SK-N-MC (cell line): ENCODE measurements around the gene FAM107B.

Experiments
- DNase-seq: peaks from one replicate; pipeline ENCODE4 v3.0.0-alpha.2; 2011; ENCODE audit warnings: low read depth, low spot score
- H3K27ac ChIP-seq: fragments of 200-600 bp; sonication (generic); 2 replicates; pipeline ENCODE4 v1.5.1; 2016; ENCODE audit warnings: mixed run types
- H3K36me3 ChIP-seq: fragments of 200-600 bp; sonication (generic); 2 replicates; pipeline ENCODE4 v1.6.1; 2017; ENCODE audit warnings: antibody characterized with exemption, low read length, mixed read lengths; ENCODE audit not compliant: insufficient read depth
- H3K4me3 ChIP-seq: fragments of 200-600 bp; sonication (generic); 2 replicates; pipeline ENCODE4 v1.5.1; 2016
- H3K9ac ChIP-seq: fragments of 200-600 bp; sonication (generic); 2 replicates; pipeline ENCODE4 v1.8.0; 2017; ENCODE audit warnings: mixed run types, mixed read lengths; ENCODE audit not compliant: insufficient read length
- H3K9me3 ChIP-seq: fragments of 200-600 bp; sonication (generic); 2 replicates; pipeline ENCODE4 v1.6.1; 2017; ENCODE audit warnings: low read depth, mild to moderate bottlenecking, antibody characterized with exemption, low read length, moderate library complexity, mixed read lengths
- EZH2 ChIP-seq: fragments of 200-600 bp; sonication (generic); IDR thresholded peaks from one replicate; pipeline ENCODE4 v1.6.1; 2017; ENCODE audit warnings: antibody characterized with exemption
- FOXP2 ChIP-seq: optimal IDR thresholded peaks from 2 replicates; pipeline ENCODE3; 2011; ENCODE audit warnings: mild to moderate bottlenecking, moderate library complexity; ENCODE audit not compliant: insufficient read depth; ENCODE audit errors: extremely low read length, control extremely low read depth
- POLR2AphosphoS5 ChIP-seq: IDR thresholded peaks from 2 replicates; pipeline ENCODE4 v1.6.1; 2012; ENCODE audit warnings: mild to moderate bottlenecking, low read depth, low read length, borderline replicate concordance

FAM107B gene

DNA sequence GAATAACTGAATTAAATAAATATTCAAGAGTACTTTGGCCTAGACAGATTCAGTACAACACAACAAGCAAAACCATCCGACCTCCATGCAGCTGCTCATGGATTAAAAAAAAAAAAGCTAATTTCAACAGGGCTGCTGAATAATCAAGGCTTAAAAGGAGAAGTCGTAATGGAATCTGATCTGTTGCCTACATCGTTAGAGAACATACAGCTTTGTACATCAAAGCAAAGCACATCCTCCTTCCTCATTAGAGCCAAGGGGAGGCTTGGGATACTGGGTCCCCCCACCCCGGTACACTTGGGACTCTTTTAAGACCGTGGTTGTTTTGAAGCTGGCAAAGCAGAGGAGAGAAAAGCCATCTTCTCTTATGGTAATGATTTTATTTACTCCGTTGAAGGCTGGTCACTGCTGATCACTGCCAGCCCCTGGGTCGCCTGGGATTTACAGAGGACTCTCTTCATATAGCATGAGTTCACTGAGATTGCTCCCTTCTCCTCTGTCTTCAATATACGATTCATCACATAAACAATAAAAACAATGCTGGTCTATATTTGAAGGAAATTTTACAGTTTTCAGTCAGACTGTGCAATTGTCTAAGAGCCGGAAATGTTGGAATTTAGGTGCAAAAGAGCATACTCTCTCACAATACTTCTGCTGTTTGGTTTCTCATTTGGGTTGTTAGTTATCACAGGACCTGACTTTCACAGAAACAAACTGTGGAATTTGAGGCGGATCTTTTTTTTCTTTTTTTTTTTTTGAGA, 148.8 kb downstream of the FAM107B start:
- no peak overlapping the region for H3K4me3 ChIP-seq
- DNase-seq: no peak
- TF ChIP-seq EZH2: no peak
- TF ChIP-seq POLR2AphosphoS5: no peak
- TF ChIP-seq FOXP2: no peak
- no peak overlapping the region for H3K27ac ChIP-seq
- H3K9ac ChIP-seq: no peak overlapping the region
- no peaks in the 10 kb centered on the region for H3K9me3 ChIP-seq
- no peaks in the 10 kb centered on the region for H3K36me3 ChIP-seq

DNA sequence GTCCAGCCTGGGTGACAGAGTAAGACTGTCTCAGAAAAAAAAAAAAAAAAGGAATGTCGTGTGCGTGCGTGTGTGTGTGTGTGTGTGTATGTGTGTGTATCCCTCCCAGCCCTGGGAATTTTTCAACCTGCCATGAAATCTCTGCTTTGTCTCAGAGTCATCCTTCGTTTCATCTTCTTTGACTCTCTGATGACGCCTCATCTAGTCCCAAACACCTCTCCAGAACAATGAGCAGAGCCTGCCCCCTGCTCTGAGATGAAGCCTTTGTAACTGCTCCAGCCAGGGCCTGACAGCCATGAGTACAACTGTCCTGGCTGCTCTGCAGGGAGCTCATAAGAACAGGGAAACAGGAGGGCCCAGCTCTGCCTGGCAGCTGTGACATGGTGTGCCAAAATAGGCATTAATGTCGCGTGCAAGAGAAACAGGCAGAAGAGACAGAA, 149.5 kb downstream of the FAM107B start:
- H3K9me3 ChIP-seq: no peaks in the 10 kb centered on the region
- no peak for TF ChIP-seq EZH2
- no peak for TF ChIP-seq FOXP2
- TF ChIP-seq POLR2AphosphoS5: no peak
- H3K27ac ChIP-seq: no peak overlapping the region
- DNase-seq: no peak
- no peaks in the 10 kb centered on the region for H3K36me3 ChIP-seq
- H3K4me3 ChIP-seq: no peak overlapping the region
- no peak overlapping the region for H3K9ac ChIP-seq

DNA sequence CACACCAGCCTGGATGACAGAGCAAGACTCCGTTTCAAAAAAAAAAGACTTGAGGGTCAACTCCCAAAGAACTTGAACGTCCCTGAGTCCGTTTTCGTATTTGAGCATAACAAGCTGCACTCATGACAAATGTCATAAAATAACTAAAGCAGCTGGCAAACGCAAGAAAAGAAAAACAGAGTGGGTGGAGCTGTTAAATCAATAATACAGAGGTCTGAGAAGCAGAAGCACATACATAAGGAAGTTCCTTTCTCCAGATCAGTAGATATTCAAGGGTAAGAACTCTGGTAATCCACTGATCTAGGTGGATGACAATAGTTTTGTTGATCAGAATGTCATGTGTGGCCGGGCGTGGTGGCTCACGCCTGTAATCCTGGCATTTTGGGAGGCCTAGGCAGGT, 150.1 kb downstream of the FAM107B start:
- no peak for DNase-seq
- Histone ChIP-seq H3K4me3 (no peak overlapping the region), H3K9me3 (no peaks in the 10 kb centered on the region), H3K36me3 (no peaks in the 10 kb centered on the region), H3K9ac (no peak overlapping the region), H3K27ac (no peak overlapping the region)
- no peak for TF ChIP-seq EZH2
- TF ChIP-seq FOXP2: no peak

- no peaks in the 10 kb centered on the region for H3K36me3 ChIP-seq
- H3K9ac ChIP-seq: no peak overlapping the region
- TF ChIP-seq FOXP2 (no peak), POLR2AphosphoS5 (no peak), EZH2 (no peak)
- no peak overlapping the region for H3K4me3 ChIP-seq
- no peak for DNase-seq
- no peaks in the 10 kb centered on the region for H3K9me3 ChIP-seq
- no peak overlapping the region for H3K27ac ChIP-seq
These were observed 150.8 kb downstream of the FAM107B start for GRCh38 chr10:14623931-14624330.

GRCh38 chr10:14621037-14621436, 153.7 kb downstream of the FAM107B start:
- no peak for DNase-seq

DNA sequence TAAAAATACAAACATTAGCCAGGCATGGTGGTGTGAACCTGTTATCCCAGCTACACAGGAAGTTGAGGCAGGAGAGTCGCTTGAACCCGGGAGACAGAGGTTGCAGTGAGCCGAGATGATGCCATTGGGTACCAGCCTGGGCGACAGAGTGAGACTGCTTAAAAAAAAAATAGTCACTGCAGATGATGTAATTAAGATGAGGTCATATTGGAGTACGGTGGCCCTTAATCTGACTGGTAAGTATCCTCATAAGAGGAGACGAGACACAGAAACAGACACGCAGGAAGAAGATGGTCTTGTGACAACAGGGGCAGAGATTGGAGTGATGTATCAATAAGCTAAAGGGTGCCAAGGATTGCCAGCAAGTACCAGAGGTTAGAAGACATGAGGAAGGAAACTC, 156.0 kb downstream of the FAM107B start:
- no peak overlapping the region for H3K27ac ChIP-seq
- DNase-seq: no peak
- no peaks in the 10 kb centered on the region for H3K9me3 ChIP-seq
- no peaks in the 10 kb centered on the region for H3K36me3 ChIP-seq
- no peak overlapping the region for H3K9ac ChIP-seq
- no peak overlapping the region for H3K4me3 ChIP-seq
- TF ChIP-seq FOXP2 (no peak), POLR2AphosphoS5 (no peak), EZH2 (no peak)

More at GRCh38 chr10:14621037-14621436, 153.7 kb downstream of the FAM107B start:
- no peaks in the 10 kb centered on the region for H3K9me3 ChIP-seq
- H3K27ac ChIP-seq: no peak overlapping the region
- H3K36me3 ChIP-seq: no peaks in the 10 kb centered on the region
- H3K4me3 ChIP-seq: no peak overlapping the region
- no peak for TF ChIP-seq FOXP2
- no peak for TF ChIP-seq EZH2
- TF ChIP-seq POLR2AphosphoS5: no peak
- no peak overlapping the region for H3K9ac ChIP-seq

GRCh38 chr10:14617852-14618251, 156.8 kb downstream of the FAM107B start:
- no peak overlapping the region for H3K27ac ChIP-seq
- DNase-seq: no peak
- H3K9me3 ChIP-seq: no peaks in the 10 kb centered on the region
- no peaks in the 10 kb centered on the region for H3K36me3 ChIP-seq
- no peak overlapping the region for H3K4me3 ChIP-seq
- no peak for TF ChIP-seq EZH2
- no peak overlapping the region for H3K9ac ChIP-seq

DNA sequence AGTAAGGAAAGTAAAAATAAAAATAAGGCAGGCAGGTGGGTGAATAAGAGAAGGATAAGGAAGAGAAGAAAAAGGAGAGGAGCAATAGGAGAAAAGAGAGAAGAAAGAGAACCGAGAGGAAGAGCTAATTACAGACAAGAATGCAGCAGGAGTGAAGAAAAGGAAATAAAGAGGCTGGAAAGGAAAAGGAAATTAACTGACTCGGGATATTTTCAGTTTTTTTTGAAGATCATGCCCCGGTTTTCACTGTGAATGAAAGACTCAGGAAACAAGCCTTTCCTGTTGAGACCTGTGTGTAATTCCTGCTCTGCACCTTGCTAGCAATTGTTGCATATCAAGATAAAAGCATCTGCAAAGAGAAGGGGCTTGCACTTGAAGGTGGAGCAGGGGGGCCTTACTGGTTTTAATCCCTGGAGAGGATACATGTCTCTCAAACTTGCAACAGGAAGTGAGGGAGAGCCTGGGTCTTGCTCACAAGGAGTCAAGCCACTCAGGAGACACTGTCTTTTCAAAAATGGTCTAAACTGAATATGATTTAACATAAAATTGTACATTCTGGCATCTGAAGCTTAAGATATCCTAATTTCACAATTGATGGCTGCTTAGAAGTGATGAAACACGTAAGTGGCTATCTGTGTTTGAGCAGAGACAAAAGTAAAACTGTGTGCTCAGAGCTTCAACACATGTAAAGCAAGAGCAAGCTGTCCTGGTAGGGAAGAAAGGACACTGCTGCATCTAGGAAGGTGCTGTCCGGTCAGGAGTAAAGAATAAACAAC, 157.6 kb downstream of the FAM107B start:
- H3K27ac ChIP-seq: 0 out of 2 replicates have a peak overlapping the region, but pooled peaks have one; percentile 19
- H3K9ac ChIP-seq: no peak overlapping the region
- no peaks in the 10 kb centered on the region for H3K36me3 ChIP-seq
- peak overlapping the region; percentile 25; the same call in 1 of the 2 replicates for H3K4me3 ChIP-seq
- no peak for TF ChIP-seq FOXP2
- TF ChIP-seq EZH2: no peak
- TF ChIP-seq POLR2AphosphoS5: no peak
- DNase-seq: no peak
- no peaks in the 10 kb centered on the region for H3K9me3 ChIP-seq
